Measurements from ENCODE around the gene POLE4. TPM values are rescaled to one million over a fixed set of nuclear protein-coding genes. Genes with fewer than 3 reads are reported as not detected.

POLE4 gene
- total and polyA plus RNA-seq, 2 experiments from 2014 or later = 20.6 to 134 TPM

DNA sequence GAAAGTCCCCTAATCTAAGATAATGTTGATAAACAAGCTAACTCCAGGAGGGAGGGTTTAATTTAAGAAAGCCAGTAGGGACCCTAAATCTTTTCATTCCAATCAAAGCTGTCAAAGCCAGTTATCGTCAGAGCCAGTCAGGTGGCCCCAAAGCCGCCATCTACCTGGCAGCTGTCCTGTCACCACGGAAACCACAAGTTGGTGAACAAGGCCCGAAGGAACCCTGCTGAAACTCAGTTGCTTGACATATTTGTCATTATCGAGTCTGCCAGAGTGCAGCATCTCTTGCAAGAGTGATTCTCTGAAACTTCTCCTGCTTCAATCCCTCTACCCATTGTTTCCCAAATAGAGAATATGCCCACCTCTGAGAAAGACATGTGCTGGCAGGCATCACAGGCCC, 30.8 kb upstream of the POLE4 start:
- no peaks in the 10 kb centered on the region for H3K79me2 ChIP-seq (ENCODE audit: insufficient read depth)
- H3K4me2 ChIP-seq (ENCODE audit: unreplicated experiment) = no peak overlapping the region
- no peak overlapping the region for H3K27ac ChIP-seq
- H3F3A ChIP-seq (ENCODE audit: insufficient read depth) = no peaks in the 10 kb centered on the region
- H2AFZ ChIP-seq = no peak overlapping the region
- no peak overlapping the region for H3K4me3 ChIP-seq
- no peaks in the 10 kb centered on the region for H3K9me3 ChIP-seq (ENCODE audit: low read depth)
- no peak overlapping the region for H3K9ac ChIP-seq
- H3K9me2 ChIP-seq (ENCODE audit: insufficient read depth) = no peaks in the 10 kb centered on the region
- in situ Hi-C loops (cut with MboI) = no loop called here
- no peak for DNase-seq
- TF ChIP-seq EZH2phosphoT487 (IDR thresholded peaks at IDR 0.05; ENCODE audit: insufficient read depth, low read depth) (no peak), EZH2 (IDR thresholded peaks at IDR 0.05; ENCODE audit: insufficient read depth, poor library complexity, severe bottlenecking) (no peak)
- no peaks in the 10 kb centered on the region for H3K4me1 ChIP-seq (ENCODE audit: insufficient read depth)
- H3K27me3 ChIP-seq (replicated peaks; ENCODE audit: insufficient read depth) = no peaks in the 10 kb centered on the region
- H3K36me3 ChIP-seq (ENCODE audit: low read depth) = no peaks in the 10 kb centered on the region
- 79 to 93% methylated on average over 5 of the region's 5 CpGs for WGBS, 2 experiments (ENCODE audit: low coverage in 1 of 2, low lambda C conversion rate in 2 of 2, missing lambda C conversion rate in 2 of 2)
- no peaks in the 10 kb centered on the region for H4K20me1 ChIP-seq (ENCODE audit: insufficient read depth)

DNA sequence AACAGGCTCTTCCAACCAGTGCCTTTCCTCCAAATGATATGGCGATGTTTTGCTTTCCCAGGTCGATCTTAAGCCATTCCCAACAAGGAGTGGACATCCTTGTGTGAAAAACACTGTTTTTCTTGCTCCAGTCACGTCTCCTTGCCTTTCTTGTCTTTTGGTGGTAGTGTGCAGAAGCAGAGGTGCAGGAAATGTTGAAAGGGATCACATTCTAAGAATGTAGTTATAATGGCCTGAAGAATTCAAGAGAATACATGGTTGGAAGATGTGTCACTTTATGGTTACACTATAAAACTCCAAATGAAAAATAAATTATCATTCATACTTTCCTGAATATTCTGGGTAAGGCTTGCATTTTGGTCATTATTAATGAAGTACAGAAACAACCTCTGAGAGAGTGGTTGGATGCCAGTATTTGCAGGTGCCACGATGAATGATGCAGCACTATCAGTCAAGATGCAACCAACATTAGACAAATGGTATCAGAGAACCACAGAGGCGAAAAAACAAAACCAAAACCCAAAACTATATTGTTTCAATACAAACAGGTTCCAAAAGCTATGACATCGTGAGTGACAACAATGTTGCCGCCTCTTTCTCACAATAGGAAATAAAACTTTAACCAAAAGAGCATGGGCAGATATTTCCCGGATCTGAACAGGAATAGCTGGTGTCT, 27.5 kb upstream of the POLE4 start:
- Histone ChIP-seq H3K9me2 (ENCODE audit: insufficient read depth) (no peaks in the 10 kb centered on the region), H3K36me3 (ENCODE audit: low read depth) (no peaks in the 10 kb centered on the region), H3K4me2 (ENCODE audit: unreplicated experiment) (no peak overlapping the region), H3K4me3 (no peak overlapping the region), H3K79me2 (ENCODE audit: insufficient read depth) (no peaks in the 10 kb centered on the region), H3F3A (ENCODE audit: insufficient read depth) (no peaks in the 10 kb centered on the region), H3K9me3 (ENCODE audit: low read depth) (no peaks in the 10 kb centered on the region), H3K9ac (no peak overlapping the region), H3K4me1 (ENCODE audit: insufficient read depth) (no peaks in the 10 kb centered on the region), H3K27me3 (replicated peaks; ENCODE audit: insufficient read depth) (no peaks in the 10 kb centered on the region), H3K27ac (no peak overlapping the region), H4K20me1 (ENCODE audit: insufficient read depth) (no peaks in the 10 kb centered on the region), H2AFZ (no peak overlapping the region)
- in situ Hi-C loops (cut with MboI) = no loop called here
- TF ChIP-seq EZH2 (IDR thresholded peaks at IDR 0.05; ENCODE audit: insufficient read depth, poor library complexity, severe bottlenecking) = no peak
- no peak for TF ChIP-seq EZH2phosphoT487 (IDR thresholded peaks at IDR 0.05; ENCODE audit: insufficient read depth, low read depth)
- DNase-seq = no peak
- WGBS, 2 experiments (ENCODE audit: low coverage in 1 of 2, low lambda C conversion rate in 2 of 2, missing lambda C conversion rate in 2 of 2) = 96 to 97% methylated on average over 8 of the region's 8 CpGs

DNA sequence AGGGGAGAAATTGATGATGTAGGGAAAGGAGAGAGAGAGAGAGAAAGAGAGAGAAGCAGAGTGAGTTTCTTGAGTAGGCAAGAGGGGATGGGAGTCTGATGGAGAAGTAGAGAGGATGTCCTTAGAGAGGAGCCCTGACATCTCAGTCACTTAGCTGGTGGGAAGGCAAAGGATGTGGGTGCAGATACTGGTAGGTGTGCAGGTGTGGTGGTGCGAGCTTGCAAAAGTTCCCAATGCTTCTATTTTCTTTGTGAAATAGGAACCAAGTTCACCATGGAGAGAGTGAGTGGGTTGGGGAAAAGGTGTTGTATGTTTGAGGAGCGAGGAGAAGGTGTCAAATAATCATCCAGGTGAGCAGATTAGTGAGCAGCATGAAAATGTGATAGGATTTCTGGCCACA, 26.5 kb upstream of the POLE4 start:
- DNase-seq = no peak
- Histone ChIP-seq H3K36me3 (ENCODE audit: low read depth) (no peaks in the 10 kb centered on the region), H2AFZ (no peak overlapping the region), H3K4me2 (ENCODE audit: unreplicated experiment) (no peak overlapping the region), H4K20me1 (ENCODE audit: insufficient read depth) (no peaks in the 10 kb centered on the region), H3K9me3 (ENCODE audit: low read depth) (no peaks in the 10 kb centered on the region), H3K27me3 (replicated peaks; ENCODE audit: insufficient read depth) (no peaks in the 10 kb centered on the region), H3F3A (ENCODE audit: insufficient read depth) (peaks cover 5% of the 10 kb centered on the region; the same call in 1 of the 2 replicates), H3K27ac (no peak overlapping the region), H3K9ac (no peak overlapping the region), H3K4me3 (no peak overlapping the region), H3K4me1 (ENCODE audit: insufficient read depth) (no peaks in the 10 kb centered on the region), H3K79me2 (ENCODE audit: insufficient read depth) (no peaks in the 10 kb centered on the region), H3K9me2 (ENCODE audit: insufficient read depth) (no peaks in the 10 kb centered on the region)
- in situ Hi-C loops (cut with MboI) = no loop called here
- WGBS, 2 experiments (ENCODE audit: low coverage in 1 of 2, low lambda C conversion rate in 2 of 2, missing lambda C conversion rate in 2 of 2) = 92 to 100% methylated on average over 2 of the region's 2 CpGs
- TF ChIP-seq EZH2 (IDR thresholded peaks at IDR 0.05; ENCODE audit: insufficient read depth, poor library complexity, severe bottlenecking) = no peak
- no peak for TF ChIP-seq EZH2phosphoT487 (IDR thresholded peaks at IDR 0.05; ENCODE audit: insufficient read depth, low read depth)

DNA sequence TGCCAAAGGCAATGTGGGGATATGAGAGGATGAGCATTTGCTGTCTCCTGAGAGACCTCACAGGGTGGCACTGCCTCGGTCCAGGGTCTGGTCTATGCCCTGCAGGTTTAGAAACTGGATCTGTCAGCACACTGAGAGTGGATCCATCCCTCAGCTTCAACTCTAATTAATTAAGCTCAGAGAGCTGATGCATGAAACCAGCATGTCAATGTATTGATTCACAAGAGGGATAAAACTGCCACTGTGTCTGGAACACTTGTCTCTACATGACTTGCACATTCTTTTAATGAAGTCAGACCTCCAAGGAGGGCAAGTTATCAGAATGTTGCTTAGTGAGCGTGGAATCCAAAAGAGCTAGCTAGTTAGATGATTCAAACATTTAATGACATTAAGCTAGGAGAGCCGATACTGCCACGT, 22.5 kb upstream of the POLE4 start:
- Histone ChIP-seq H3K9me3 (ENCODE audit: low read depth) (no peaks in the 10 kb centered on the region), H2AFZ (no peak overlapping the region), H3K27ac (no peak overlapping the region), H3K36me3 (ENCODE audit: low read depth) (no peaks in the 10 kb centered on the region), H4K20me1 (ENCODE audit: insufficient read depth) (no peaks in the 10 kb centered on the region), H3K4me2 (ENCODE audit: unreplicated experiment) (no peak overlapping the region), H3F3A (ENCODE audit: insufficient read depth) (peaks cover 5% of the 10 kb centered on the region; the same call in 1 of the 2 replicates), H3K4me3 (no peak overlapping the region), H3K9ac (no peak overlapping the region), H3K79me2 (ENCODE audit: insufficient read depth) (no peaks in the 10 kb centered on the region), H3K4me1 (ENCODE audit: insufficient read depth) (no peaks in the 10 kb centered on the region), H3K9me2 (ENCODE audit: insufficient read depth) (no peaks in the 10 kb centered on the region), H3K27me3 (replicated peaks; ENCODE audit: insufficient read depth) (no peaks in the 10 kb centered on the region)
- DNase-seq = peak; percentile 15
- WGBS, 2 experiments (ENCODE audit: low coverage in 1 of 2, low lambda C conversion rate in 2 of 2, missing lambda C conversion rate in 2 of 2) = 90 to 97% methylated on average over 4 of the region's 4 CpGs
- no peak for TF ChIP-seq EZH2phosphoT487 (IDR thresholded peaks at IDR 0.05; ENCODE audit: insufficient read depth, low read depth)
- no peak for TF ChIP-seq EZH2 (IDR thresholded peaks at IDR 0.05; ENCODE audit: insufficient read depth, poor library complexity, severe bottlenecking)
- in situ Hi-C loops (cut with MboI) = no loop called here
